WTC11 (cell line): ENCODE data around the gene DBR1. TPM values are rescaled to one million over a fixed set of nuclear protein-coding genes. Genes with fewer than 3 reads are reported as not detected.

Experiments used
- ATAC-seq: fragments of 200-7000 bp; cut with Tn5 transposase; 2 replicates; pipeline ENCODE4 v1.10.0; 2021; ENCODE audit warnings: mild to moderate bottlenecking, moderate library complexity
- CTCF ChIA-PET: fragments of 300-600 bp; sonication (Branson Sonifier 250); formaldehyde crosslinking; loops from one replicate; lab custom pipeline; 2021; ENCODE audit warnings: antibody characterized with exemption; lab: Charles Lee
- POLR2A ChIA-PET: fragments of 350-600 bp; sonication (Branson Sonifier 250); formaldehyde crosslinking; loops from one replicate; lab custom pipeline; 2021; ENCODE audit warnings: antibody characterized with exemption; lab: Charles Lee
- DNase-seq: peaks from one replicate; pipeline ENCODE4 v3.0.0; 2021; ENCODE audit warnings: low spot score
- H3K27ac Mint-ChIP-seq: 2 replicates; pipeline ENCODE4 v1.8.0; 2021; ENCODE audit warnings: mixed read lengths
- H3K27me3 Mint-ChIP-seq: 2 replicates; pipeline ENCODE4 v1.8.0; 2021; ENCODE audit warnings: low read depth, mild to moderate bottlenecking, moderate library complexity, mixed read lengths
- H3K36me3 Mint-ChIP-seq: 2 replicates; pipeline ENCODE4 v1.8.0; 2021; ENCODE audit warnings: mixed read lengths
- H3K4me1 Mint-ChIP-seq: 2 replicates; pipeline ENCODE4 v1.8.0; 2022; ENCODE audit warnings: mixed read lengths
- H3K4me3 Mint-ChIP-seq: 2 replicates; pipeline ENCODE4 v1.8.0; 2021; ENCODE audit warnings: mild to moderate bottlenecking, moderate library complexity, mixed read lengths
- H3K9me3 Mint-ChIP-seq: 2 replicates; pipeline ENCODE4 v1.8.0; 2021; ENCODE audit warnings: mixed read lengths
- ATF1 ChIP-seq: sonication (generic); formaldehyde crosslinking; IDR thresholded peaks from 2 replicates; pipeline ENCODE4 v1.8.1; 2023; ENCODE audit warnings: mild to moderate bottlenecking, moderate library complexity, missing genetic modification reagents
- CBFB ChIP-seq: sonication (generic); formaldehyde crosslinking; IDR thresholded peaks from 2 replicates; pipeline ENCODE4 v1.8.1; 2022; ENCODE audit warnings: mild to moderate bottlenecking, low read depth, missing genetic modification reagents
- CREM ChIP-seq: sonication (generic); formaldehyde crosslinking; IDR thresholded peaks from 2 replicates; pipeline ENCODE4 v1.8.1; 2022; ENCODE audit warnings: mild to moderate bottlenecking, missing genetic modification reagents, moderate library complexity
- ELF4 ChIP-seq: sonication (generic); formaldehyde crosslinking; IDR thresholded peaks from 2 replicates; pipeline ENCODE4 v1.8.1; 2022; ENCODE audit warnings: low read depth, mild to moderate bottlenecking, moderate library complexity, missing genetic modification reagents
- FOXJ3 ChIP-seq: sonication (generic); formaldehyde crosslinking; IDR thresholded peaks from 2 replicates; pipeline ENCODE4 v1.9.0; 2021; ENCODE audit warnings: missing genetic modification reagents, mild to moderate bottlenecking, borderline replicate concordance
- GABPB1 ChIP-seq: sonication (generic); formaldehyde crosslinking; IDR thresholded peaks from 2 replicates; pipeline ENCODE4 v1.8.1; 2023; ENCODE audit warnings: mild to moderate bottlenecking, missing genetic modification reagents
- IRF2 ChIP-seq: sonication (generic); formaldehyde crosslinking; IDR thresholded peaks from 2 replicates; pipeline ENCODE4 v1.8.0; 2022; ENCODE audit warnings: low read depth, missing genetic modification reagents, borderline replicate concordance
- JUN ChIP-seq: sonication (generic); formaldehyde crosslinking; IDR thresholded peaks from 2 replicates; pipeline ENCODE4 v1.8.0; 2023; ENCODE audit warnings: mild to moderate bottlenecking, missing genetic modification reagents
- SOX15 ChIP-seq: fragments of 250-450 bp; sonication (Bioruptor Pico); IDR thresholded peaks from 2 replicates; pipeline ENCODE4 v1.9.0; 2021; ENCODE audit warnings: mild to moderate bottlenecking
- TEAD1 ChIP-seq: sonication (generic); formaldehyde crosslinking; IDR thresholded peaks from 2 replicates; pipeline ENCODE4 v1.8.0; 2022; ENCODE audit warnings: mild to moderate bottlenecking, missing genetic modification reagents
- TEAD4 ChIP-seq: sonication (generic); formaldehyde crosslinking; IDR thresholded peaks from 2 replicates; pipeline ENCODE4 v1.8.0; 2022; ENCODE audit warnings: mild to moderate bottlenecking, missing genetic modification reagents
- TP53 ChIP-seq: sonication (generic); formaldehyde crosslinking; IDR thresholded peaks from 2 replicates; pipeline ENCODE4 v1.8.1; 2023; ENCODE audit warnings: mild to moderate bottlenecking, missing genetic modification reagents
- ZNF121 ChIP-seq: sonication (generic); formaldehyde crosslinking; IDR thresholded peaks from 2 replicates; pipeline ENCODE4 v1.8.0; 2023; ENCODE audit warnings: missing genetic modification reagents
- ZNF317 ChIP-seq: sonication (generic); formaldehyde crosslinking; IDR thresholded peaks from 2 replicates; pipeline ENCODE4 v1.8.1; 2023; ENCODE audit warnings: low read depth, mild to moderate bottlenecking, moderate library complexity, missing genetic modification reagents, borderline replicate concordance
- total RNA-seq: library from RNA; stranded (reverse); gene quantifications from 3 replicates; pipeline ENCODE4 v1.2.3, GENCODE V29; 2021
- TF ChIP-seq, protein P1 (sequence below): fragments of 250-450 bp; sonication (Bioruptor Pico); IDR thresholded peaks from 2 replicates; pipeline ENCODE4 v1.9.0; 2021; ENCODE audit warnings: mild to moderate bottlenecking
- TF ChIP-seq, protein P2 (sequence below): sonication (generic); formaldehyde crosslinking; conservative IDR thresholded peaks from 2 replicates; pipeline ENCODE4 v1.8.1; 2023; ENCODE audit warnings: mild to moderate bottlenecking, low read depth, missing genetic modification reagents, moderate library complexity
- TF ChIP-seq, protein P3 (sequence below): fragments of 200-600 bp; IDR thresholded peaks from 2 replicates; pipeline ENCODE4 v1.8.0; 2022; ENCODE audit warnings: antibody characterized with exemption
- TF ChIP-seq, protein P4 (sequence below): fragments of 250-450 bp; sonication (Bioruptor Pico); IDR thresholded peaks from 2 replicates; pipeline ENCODE4 v1.9.0; 2021; ENCODE audit warnings: mild to moderate bottlenecking, borderline replicate concordance
- TF ChIP-seq, protein P5 (sequence below): sonication (generic); formaldehyde crosslinking; IDR thresholded peaks from 2 replicates; pipeline ENCODE4 v1.8.1; 2023; ENCODE audit warnings: mild to moderate bottlenecking, moderate library complexity, missing genetic modification reagents

Gene DBR1
- total RNA-seq, 1 experiment from 2014 or later, result 19.3 TPM

DNA sequence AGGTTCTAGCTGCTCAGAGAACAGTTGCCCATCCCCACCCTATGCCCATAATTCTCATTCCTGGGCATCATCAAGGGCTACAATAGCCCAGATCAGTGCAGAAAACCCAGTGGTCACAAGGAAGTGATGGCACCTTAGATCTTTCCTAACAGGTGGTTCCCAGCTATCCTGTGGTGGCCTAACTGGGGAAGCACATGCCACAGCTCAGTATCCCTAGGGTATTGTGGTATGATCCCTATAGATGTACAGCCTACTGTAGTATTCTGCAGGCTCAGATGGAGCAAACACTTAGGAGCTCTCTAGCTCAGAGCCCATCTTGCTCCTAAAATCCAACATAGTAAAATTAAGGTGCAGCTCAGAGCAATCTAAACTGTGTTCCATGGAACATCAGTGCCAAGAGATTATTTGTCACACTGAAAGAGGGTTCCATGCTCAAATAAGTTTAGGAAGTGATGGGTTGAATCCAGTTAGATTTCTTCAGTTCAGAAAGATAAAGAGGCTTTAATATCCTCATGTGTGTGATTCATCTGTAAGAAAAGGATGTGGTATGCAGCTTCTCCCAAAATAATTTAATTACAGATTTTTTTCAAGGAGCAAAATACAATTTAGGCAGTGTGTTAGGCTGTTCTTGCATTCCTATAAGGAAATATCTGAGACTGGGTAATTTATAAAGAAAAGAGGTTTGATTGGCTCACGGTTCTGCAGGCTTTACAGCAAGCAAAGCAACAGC, 46.9 kb downstream of the DBR1 start:
- POLR2A ChIA-PET, result interaction anchor here (0.7 kb wide), 1 partner anchor 34 kb away, joined by 3 read pairs; no protein-coding TSS in a partner anchor
- DNase-seq, result no peak
- no peak for ATAC-seq
- no peaks in the 10 kb centered on the region for H3K27me3 Mint-ChIP-seq
- 0 out of 2 replicates have a peak, but pooled peaks cover 4% of the 10 kb centered on the region for H3K4me1 Mint-ChIP-seq
- H3K4me3 Mint-ChIP-seq, result no peak overlapping the region
- CTCF ChIA-PET, result interaction anchor here (0.6 to 1.6 kb wide), 3 partner anchors 12 to 163 kb away, joined by 3 to 4 read pairs (median 4); partner anchors contain the start of gene DZIP1L
- peaks cover 19% of the 10 kb centered on the region for H3K9me3 Mint-ChIP-seq
- H3K27ac Mint-ChIP-seq, result no peak overlapping the region
- H3K36me3 Mint-ChIP-seq, result peaks cover 7% of the 10 kb centered on the region
- TF ChIP-seq FOXJ3, result no peak
- no peak for TF ChIP-seq ATF1 (CRISPR knock-in tag)
- no peak for TF ChIP-seq JUN
- TF ChIP-seq CBFB (CRISPR knock-in tag), result no peak
- TF ChIP-seq TP53 (CRISPR knock-in tag), result no peak
- no peak for TF ChIP-seq TEAD1
- TF ChIP-seq CREM (CRISPR knock-in tag), result no peak
- TF ChIP-seq, protein P1, sequence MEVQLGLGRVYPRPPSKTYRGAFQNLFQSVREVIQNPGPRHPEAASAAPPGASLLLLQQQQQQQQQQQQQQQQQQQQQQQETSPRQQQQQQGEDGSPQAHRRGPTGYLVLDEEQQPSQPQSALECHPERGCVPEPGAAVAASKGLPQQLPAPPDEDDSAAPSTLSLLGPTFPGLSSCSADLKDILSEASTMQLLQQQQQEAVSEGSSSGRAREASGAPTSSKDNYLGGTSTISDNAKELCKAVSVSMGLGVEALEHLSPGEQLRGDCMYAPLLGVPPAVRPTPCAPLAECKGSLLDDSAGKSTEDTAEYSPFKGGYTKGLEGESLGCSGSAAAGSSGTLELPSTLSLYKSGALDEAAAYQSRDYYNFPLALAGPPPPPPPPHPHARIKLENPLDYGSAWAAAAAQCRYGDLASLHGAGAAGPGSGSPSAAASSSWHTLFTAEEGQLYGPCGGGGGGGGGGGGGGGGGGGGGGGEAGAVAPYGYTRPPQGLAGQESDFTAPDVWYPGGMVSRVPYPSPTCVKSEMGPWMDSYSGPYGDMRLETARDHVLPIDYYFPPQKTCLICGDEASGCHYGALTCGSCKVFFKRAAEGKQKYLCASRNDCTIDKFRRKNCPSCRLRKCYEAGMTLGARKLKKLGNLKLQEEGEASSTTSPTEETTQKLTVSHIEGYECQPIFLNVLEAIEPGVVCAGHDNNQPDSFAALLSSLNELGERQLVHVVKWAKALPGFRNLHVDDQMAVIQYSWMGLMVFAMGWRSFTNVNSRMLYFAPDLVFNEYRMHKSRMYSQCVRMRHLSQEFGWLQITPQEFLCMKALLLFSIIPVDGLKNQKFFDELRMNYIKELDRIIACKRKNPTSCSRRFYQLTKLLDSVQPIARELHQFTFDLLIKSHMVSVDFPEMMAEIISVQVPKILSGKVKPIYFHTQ (CRISPR knock-in tag), result no peak
- no peak for TF ChIP-seq ELF4 (CRISPR knock-in tag)
- no peak for TF ChIP-seq IRF2 (CRISPR knock-in tag)
- TF ChIP-seq, all 79 proteins: peak for 0

DNA sequence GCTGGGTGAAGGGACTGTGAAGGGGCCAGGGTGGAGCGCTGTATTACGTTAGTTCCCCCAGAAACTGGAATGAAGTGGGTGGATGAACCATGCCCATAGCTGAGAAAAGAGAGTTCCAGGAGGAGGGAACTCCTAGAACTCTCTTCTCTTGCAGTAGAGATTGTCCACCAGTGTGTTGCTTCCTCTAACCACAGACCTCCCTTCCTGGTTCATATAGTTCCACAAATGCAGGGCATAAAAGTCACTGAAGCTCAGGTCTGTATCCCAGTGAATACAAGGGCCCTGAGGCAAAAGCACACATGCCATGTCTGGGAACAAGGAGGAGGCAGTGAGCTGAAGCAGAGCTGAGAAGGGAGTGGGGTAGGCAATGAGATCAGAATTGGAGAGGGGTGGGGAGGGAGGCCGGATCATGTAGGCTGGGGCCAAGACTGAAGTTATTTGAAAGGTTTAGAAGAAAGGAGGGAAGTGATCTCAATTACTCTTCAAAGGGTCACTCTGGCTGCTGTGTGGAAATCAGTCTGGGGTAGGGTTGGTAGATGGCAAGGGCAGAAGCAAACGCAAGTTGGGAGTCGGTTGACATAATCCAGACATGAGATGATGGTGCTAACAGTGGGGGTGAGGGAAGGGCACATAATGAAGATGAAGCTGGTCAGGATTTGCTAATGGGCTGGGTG, 49.0 kb downstream of the DBR1 start:
- ATAC-seq (no peak), DNase-seq (no peak)
- Mint-ChIP-seq H3K27ac (no peak overlapping the region), H3K4me1 (0 out of 2 replicates have a peak, but pooled peaks cover 4% of the 10 kb centered on the region), H3K4me3 (no peak overlapping the region), H3K27me3 (no peaks in the 10 kb centered on the region), H3K36me3 (peaks cover 7% of the 10 kb centered on the region), H3K9me3 (peaks cover 19% of the 10 kb centered on the region)
- ChIA-PET POLR2A (interaction anchor here (0.6 kb wide), 1 partner anchor 43 kb away, joined by 4 read pairs; no protein-coding TSS in a partner anchor), CTCF (interaction anchor here (0.9 to 1.5 kb wide), 2 partner anchors 10 to 66 kb away, joined by 3 read pairs; partner anchors contain the start of gene DZIP1L)
- no peak for TF ChIP-seq TEAD4 (CRISPR knock-in tag)
- no peak for TF ChIP-seq GABPB1 (CRISPR knock-in tag)
- TF ChIP-seq SOX15 (CRISPR knock-in tag), result no peak
- TF ChIP-seq FOXJ3, result no peak
- TF ChIP-seq ZNF121 (CRISPR knock-in tag), result no peak
- TF ChIP-seq, protein P2, sequence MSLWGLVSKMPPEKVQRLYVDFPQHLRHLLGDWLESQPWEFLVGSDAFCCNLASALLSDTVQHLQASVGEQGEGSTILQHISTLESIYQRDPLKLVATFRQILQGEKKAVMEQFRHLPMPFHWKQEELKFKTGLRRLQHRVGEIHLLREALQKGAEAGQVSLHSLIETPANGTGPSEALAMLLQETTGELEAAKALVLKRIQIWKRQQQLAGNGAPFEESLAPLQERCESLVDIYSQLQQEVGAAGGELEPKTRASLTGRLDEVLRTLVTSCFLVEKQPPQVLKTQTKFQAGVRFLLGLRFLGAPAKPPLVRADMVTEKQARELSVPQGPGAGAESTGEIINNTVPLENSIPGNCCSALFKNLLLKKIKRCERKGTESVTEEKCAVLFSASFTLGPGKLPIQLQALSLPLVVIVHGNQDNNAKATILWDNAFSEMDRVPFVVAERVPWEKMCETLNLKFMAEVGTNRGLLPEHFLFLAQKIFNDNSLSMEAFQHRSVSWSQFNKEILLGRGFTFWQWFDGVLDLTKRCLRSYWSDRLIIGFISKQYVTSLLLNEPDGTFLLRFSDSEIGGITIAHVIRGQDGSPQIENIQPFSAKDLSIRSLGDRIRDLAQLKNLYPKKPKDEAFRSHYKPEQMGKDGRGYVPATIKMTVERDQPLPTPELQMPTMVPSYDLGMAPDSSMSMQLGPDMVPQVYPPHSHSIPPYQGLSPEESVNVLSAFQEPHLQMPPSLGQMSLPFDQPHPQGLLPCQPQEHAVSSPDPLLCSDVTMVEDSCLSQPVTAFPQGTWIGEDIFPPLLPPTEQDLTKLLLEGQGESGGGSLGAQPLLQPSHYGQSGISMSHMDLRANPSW, result no peak
- TF ChIP-seq, protein P3, sequence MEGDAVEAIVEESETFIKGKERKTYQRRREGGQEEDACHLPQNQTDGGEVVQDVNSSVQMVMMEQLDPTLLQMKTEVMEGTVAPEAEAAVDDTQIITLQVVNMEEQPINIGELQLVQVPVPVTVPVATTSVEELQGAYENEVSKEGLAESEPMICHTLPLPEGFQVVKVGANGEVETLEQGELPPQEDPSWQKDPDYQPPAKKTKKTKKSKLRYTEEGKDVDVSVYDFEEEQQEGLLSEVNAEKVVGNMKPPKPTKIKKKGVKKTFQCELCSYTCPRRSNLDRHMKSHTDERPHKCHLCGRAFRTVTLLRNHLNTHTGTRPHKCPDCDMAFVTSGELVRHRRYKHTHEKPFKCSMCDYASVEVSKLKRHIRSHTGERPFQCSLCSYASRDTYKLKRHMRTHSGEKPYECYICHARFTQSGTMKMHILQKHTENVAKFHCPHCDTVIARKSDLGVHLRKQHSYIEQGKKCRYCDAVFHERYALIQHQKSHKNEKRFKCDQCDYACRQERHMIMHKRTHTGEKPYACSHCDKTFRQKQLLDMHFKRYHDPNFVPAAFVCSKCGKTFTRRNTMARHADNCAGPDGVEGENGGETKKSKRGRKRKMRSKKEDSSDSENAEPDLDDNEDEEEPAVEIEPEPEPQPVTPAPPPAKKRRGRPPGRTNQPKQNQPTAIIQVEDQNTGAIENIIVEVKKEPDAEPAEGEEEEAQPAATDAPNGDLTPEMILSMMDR, result no peak
- TF ChIP-seq CREM (CRISPR knock-in tag), result no peak
- TF ChIP-seq ZNF317 (CRISPR knock-in tag), result no peak
- TF ChIP-seq, protein P4, sequence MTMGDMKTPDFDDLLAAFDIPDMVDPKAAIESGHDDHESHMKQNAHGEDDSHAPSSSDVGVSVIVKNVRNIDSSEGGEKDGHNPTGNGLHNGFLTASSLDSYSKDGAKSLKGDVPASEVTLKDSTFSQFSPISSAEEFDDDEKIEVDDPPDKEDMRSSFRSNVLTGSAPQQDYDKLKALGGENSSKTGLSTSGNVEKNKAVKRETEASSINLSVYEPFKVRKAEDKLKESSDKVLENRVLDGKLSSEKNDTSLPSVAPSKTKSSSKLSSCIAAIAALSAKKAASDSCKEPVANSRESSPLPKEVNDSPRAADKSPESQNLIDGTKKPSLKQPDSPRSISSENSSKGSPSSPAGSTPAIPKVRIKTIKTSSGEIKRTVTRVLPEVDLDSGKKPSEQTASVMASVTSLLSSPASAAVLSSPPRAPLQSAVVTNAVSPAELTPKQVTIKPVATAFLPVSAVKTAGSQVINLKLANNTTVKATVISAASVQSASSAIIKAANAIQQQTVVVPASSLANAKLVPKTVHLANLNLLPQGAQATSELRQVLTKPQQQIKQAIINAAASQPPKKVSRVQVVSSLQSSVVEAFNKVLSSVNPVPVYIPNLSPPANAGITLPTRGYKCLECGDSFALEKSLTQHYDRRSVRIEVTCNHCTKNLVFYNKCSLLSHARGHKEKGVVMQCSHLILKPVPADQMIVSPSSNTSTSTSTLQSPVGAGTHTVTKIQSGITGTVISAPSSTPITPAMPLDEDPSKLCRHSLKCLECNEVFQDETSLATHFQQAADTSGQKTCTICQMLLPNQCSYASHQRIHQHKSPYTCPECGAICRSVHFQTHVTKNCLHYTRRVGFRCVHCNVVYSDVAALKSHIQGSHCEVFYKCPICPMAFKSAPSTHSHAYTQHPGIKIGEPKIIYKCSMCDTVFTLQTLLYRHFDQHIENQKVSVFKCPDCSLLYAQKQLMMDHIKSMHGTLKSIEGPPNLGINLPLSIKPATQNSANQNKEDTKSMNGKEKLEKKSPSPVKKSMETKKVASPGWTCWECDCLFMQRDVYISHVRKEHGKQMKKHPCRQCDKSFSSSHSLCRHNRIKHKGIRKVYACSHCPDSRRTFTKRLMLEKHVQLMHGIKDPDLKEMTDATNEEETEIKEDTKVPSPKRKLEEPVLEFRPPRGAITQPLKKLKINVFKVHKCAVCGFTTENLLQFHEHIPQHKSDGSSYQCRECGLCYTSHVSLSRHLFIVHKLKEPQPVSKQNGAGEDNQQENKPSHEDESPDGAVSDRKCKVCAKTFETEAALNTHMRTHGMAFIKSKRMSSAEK (CRISPR knock-in tag), result no peak
- TF ChIP-seq, protein P5, sequence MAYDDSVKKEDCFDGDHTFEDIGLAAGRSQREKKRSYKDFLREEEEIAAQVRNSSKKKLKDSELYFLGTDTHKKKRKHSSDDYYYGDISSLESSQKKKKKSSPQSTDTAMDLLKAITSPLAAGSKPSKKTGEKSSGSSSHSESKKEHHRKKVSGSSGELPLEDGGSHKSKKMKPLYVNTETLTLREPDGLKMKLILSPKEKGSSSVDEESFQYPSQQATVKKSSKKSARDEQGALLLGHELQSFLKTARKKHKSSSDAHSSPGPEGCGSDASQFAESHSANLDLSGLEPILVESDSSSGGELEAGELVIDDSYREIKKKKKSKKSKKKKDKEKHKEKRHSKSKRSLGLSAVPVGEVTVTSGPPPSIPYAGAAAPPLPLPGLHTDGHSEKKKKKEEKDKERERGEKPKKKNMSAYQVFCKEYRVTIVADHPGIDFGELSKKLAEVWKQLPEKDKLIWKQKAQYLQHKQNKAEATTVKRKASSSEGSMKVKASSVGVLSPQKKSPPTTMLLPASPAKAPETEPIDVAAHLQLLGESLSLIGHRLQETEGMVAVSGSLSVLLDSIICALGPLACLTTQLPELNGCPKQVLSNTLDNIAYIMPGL (CRISPR knock-in tag), result no peak
